HepG2 (cell line): ENCODE measurements around the gene NDUFA13. TPM values are rescaled to one million over a fixed set of nuclear protein-coding genes. Genes with fewer than 3 reads are reported as not detected.

ENCODE experiments used
- CC2D1A ChIP-seq: sonication (generic); formaldehyde crosslinking; IDR thresholded peaks from 2 replicates; pipeline ENCODE4 v1.8.1; 2023; ENCODE audit warnings: mild to moderate bottlenecking, missing genetic modification reagents
- CHD4 ChIP-seq: fragments of 200-600 bp; sonication (generic); IDR thresholded peaks from 2 replicates; pipeline ENCODE4 v1.7.0; 2017; ENCODE audit warnings: mild to moderate bottlenecking, low read length, borderline replicate concordance
- ELF1 ChIP-seq: sonication (generic); formaldehyde crosslinking; IDR thresholded peaks from 2 replicates; pipeline ENCODE4 v1.4.0; 2020; ENCODE audit warnings: missing genetic modification reagents
- GTF2F1 ChIP-seq: fragments of 150-350 bp; IDR thresholded peaks from 2 replicates; pipeline ENCODE4 v1.6.1; 2014; ENCODE audit warnings: low read length
- HMGXB3 ChIP-seq: sonication (generic); formaldehyde crosslinking; IDR thresholded peaks from 2 replicates; pipeline ENCODE4 v1.4.0; 2020; ENCODE audit warnings: missing genetic modification reagents, borderline replicate concordance
- KLF6 ChIP-seq: IDR thresholded peaks from 2 replicates; pipeline ENCODE4 v1.8.0; 2016; ENCODE audit warnings: missing biosample characterization, missing genetic modification reagents
- NR1H2 ChIP-seq: sonication (generic); formaldehyde crosslinking; IDR thresholded peaks from 2 replicates; pipeline ENCODE4 v1.8.1; 2022; ENCODE audit warnings: low read depth, missing genetic modification reagents, borderline replicate concordance
- RBM22 ChIP-seq: fragments of 200-400 bp; formaldehyde crosslinking; optimal IDR thresholded peaks from 2 replicates; pipeline ENCODE3; 2017; ENCODE audit warnings: mild to moderate bottlenecking, low read length, moderate library complexity
- RELA ChIP-seq: sonication (generic); formaldehyde crosslinking; IDR thresholded peaks from 2 replicates; pipeline ENCODE4 v1.4.0; 2020; ENCODE audit warnings: missing genetic modification reagents
- SALL1 ChIP-seq: sonication (generic); formaldehyde crosslinking; IDR thresholded peaks from 2 replicates; pipeline ENCODE4 v1.8.0; 2022; ENCODE audit warnings: mild to moderate bottlenecking, missing genetic modification reagents
- TFDP2 ChIP-seq: sonication (generic); formaldehyde crosslinking; IDR thresholded peaks from 2 replicates; pipeline ENCODE4 v1.4.0; 2020; ENCODE audit warnings: missing genetic modification reagents
- ZNF256 ChIP-seq: sonication (generic); formaldehyde crosslinking; conservative IDR thresholded peaks from 2 replicates; pipeline ENCODE4 v1.4.0; 2020; ENCODE audit warnings: missing genetic modification reagents
- ZNF275 ChIP-seq: sonication (generic); formaldehyde crosslinking; IDR thresholded peaks from 2 replicates; pipeline ENCODE4 v1.8.0; 2022; ENCODE audit warnings: missing genetic modification reagents, mild to moderate bottlenecking, inconsistent platforms, borderline replicate concordance
- ZNF326 ChIP-seq: sonication (generic); formaldehyde crosslinking; IDR thresholded peaks from 2 replicates; pipeline ENCODE4 v1.4.0; 2020; ENCODE audit warnings: missing genetic modification reagents, borderline replicate concordance
- ZNF354B ChIP-seq: sonication (generic); formaldehyde crosslinking; IDR thresholded peaks from 2 replicates; pipeline ENCODE4 v1.8.0; 2022; ENCODE audit warnings: mild to moderate bottlenecking, missing genetic modification reagents
- ZNF567 ChIP-seq: sonication (generic); formaldehyde crosslinking; IDR thresholded peaks from 2 replicates; pipeline ENCODE4 v1.8.1; 2023; ENCODE audit warnings: mild to moderate bottlenecking, missing genetic modification reagents, borderline replicate concordance
- ZNF580 ChIP-seq: IDR thresholded peaks from 2 replicates; pipeline ENCODE4 v1.6.1; 2016; ENCODE audit warnings: low read depth, borderline replicate concordance
- ZNF746 ChIP-seq: sonication (generic); formaldehyde crosslinking; IDR thresholded peaks from 2 replicates; pipeline ENCODE4 v1.8.0; 2022; ENCODE audit warnings: mild to moderate bottlenecking, missing genetic modification reagents
- ZNF839 ChIP-seq: sonication (generic); formaldehyde crosslinking; IDR thresholded peaks from 2 replicates; pipeline ENCODE4 v1.4.0; 2020; ENCODE audit warnings: missing genetic modification reagents, mild to moderate bottlenecking, borderline replicate concordance
- ZSCAN29 ChIP-seq: sonication (generic); formaldehyde crosslinking; conservative IDR thresholded peaks from 2 replicates; pipeline ENCODE4 v1.4.0; 2020; ENCODE audit warnings: mild to moderate bottlenecking, missing genetic modification reagents
- ZUFSP ChIP-seq: sonication (generic); formaldehyde crosslinking; IDR thresholded peaks from 2 replicates; pipeline ENCODE4 v1.9.0; 2021; ENCODE audit warnings: missing genetic modification reagents, mild to moderate bottlenecking, borderline replicate concordance
- polyA plus RNA-seq, 8 experiments: library from polyadenylated mRNA; depleted of rRNA in 3 of 8; stranded (reverse) in 7 of 8; unstranded in 1 of 8; fragments of >200 nt; fragmentation: Illumina TruSeq in 4 of 8; extraction: Trizol in 4 of 8; gene quantifications; 2 replicates each; pipeline versions ENCODE4 v1.2.1 to v1.2.3, GENCODE V29; 2011 to 2016; ENCODE audit warnings: low read depth in 4 of 8, missing spikeins in 1 of 8, mixed read lengths in 1 of 8; ENCODE audit not compliant: insufficient read depth in 1 of 8
- total RNA-seq, 5 experiments: library from RNA; depleted of rRNA; stranded (reverse); fragments of >200 nt; fragmentation: Illumina TruSeq; extraction: Trizol; gene quantifications; 2 replicates each; pipeline ENCODE4 v1.2.3, GENCODE V29; 2016; ENCODE audit warnings: low read depth in 1 of 5

Gene NDUFA13
- total and polyA plus RNA-seq, 2 of the 13 experiments (the other 11 are each of a cell fraction or from before 2014, with no cell fraction given): 337 to 366 TPM

GRCh38 chr19:19515642-19516519 is at the start of gene NDUFA13 (continued):
- TF ChIP-seq HMGXB3 (CRISPR knock-in tag) (peak; percentile 47; the same call in 1 of the 2 replicates), RBM22 (no peak), KLF6 (CRISPR knock-in tag) (peak; percentile 85), ZNF275 (CRISPR knock-in tag) (no peak), ZNF746 (0 out of 2 replicates have a peak, but pooled peaks have one; percentile 58), ELF1 (CRISPR knock-in tag) (peak; percentile 100), NR1H2 (CRISPR knock-in tag) (no peak), CHD4 (no peak), ZNF839 (no peak), ZNF326 (no peak), SALL1 (peak; percentile 69; the same call in 1 of the 2 replicates), ZNF354B (CRISPR knock-in tag) (no peak), ZSCAN29 (CRISPR knock-in tag) (no peak), ZNF580 (CRISPR knock-in tag) (peak; percentile 93), ZUFSP (CRISPR knock-in tag) (no peak), GTF2F1 (no peak), TFDP2 (CRISPR knock-in tag) (peak; percentile 80), ZNF256 (peak; percentile 56; the same call in 1 of the 2 replicates), ZNF567 (no peak), CC2D1A (CRISPR knock-in tag) (no peak), RELA (CRISPR knock-in tag) (no peak)
